Measurements from ENCODE around the gene RGMA. TPM values are rescaled to one million over a fixed set of nuclear protein-coding genes. Genes with fewer than 3 reads are reported as not detected.

RGMA gene
- polyA plus RNA-seq, 1 donor from 2014 or later, result 9.5 TPM

GRCh38 chr15:93007994-93008393 is 81.0 kb downstream of the RGMA start:
- peaks cover 42% of the 10 kb centered on the region for H3K36me3 ChIP-seq (ENCODE audit: insufficient read depth, low read length)

GRCh38 chr15:93005133-93005532 is 83.9 kb downstream of the RGMA start:
- Histone ChIP-seq H4K20me1 (ENCODE audit: insufficient read depth) (no peaks in the 10 kb centered on the region), H3K27me3 (ENCODE audit: insufficient read depth, low read depth, low read length) (no peaks in the 10 kb centered on the region)

More at GRCh38 chr15:93007994-93008393, 81.0 kb downstream of the RGMA start:
- no peaks in the 10 kb centered on the region for H3K27me3 ChIP-seq (ENCODE audit: insufficient read depth, low read depth, low read length)
- no peak overlapping the region for H3K27ac ChIP-seq (ENCODE audit: low read length)
- no peak overlapping the region for H3K4me3 ChIP-seq (ENCODE audit: low read length)
- H3K4me2 ChIP-seq (ENCODE audit: low read length), result no peak overlapping the region
- no peaks in the 10 kb centered on the region for H3K9me3 ChIP-seq (ENCODE audit: low read length)
- no peaks in the 10 kb centered on the region for H3K79me2 ChIP-seq (replicated peaks; ENCODE audit: insufficient read depth, low read length)
- no peaks in the 10 kb centered on the region for H4K20me1 ChIP-seq (ENCODE audit: insufficient read depth)
- TF ChIP-seq CTCF (IDR thresholded peaks at IDR 0.05; ENCODE audit: poor library complexity, severe bottlenecking) (no peak), SMC3 (conservative IDR thresholded peaks at IDR 0.05; ENCODE audit: poor library complexity) (no peak), EZH2 (IDR thresholded peaks at IDR 0.05; ENCODE audit: borderline replicate concordance, insufficient read depth, low read length, poor library complexity, severe bottlenecking) (no peak), TAF1 (IDR thresholded peaks at IDR 0.05; ENCODE audit: low read depth) (no peak), EP300 (conservative IDR thresholded peaks at IDR 0.05; ENCODE audit: poor library complexity, severe bottlenecking) (no peak), MXI1 (conservative IDR thresholded peaks at IDR 0.05; ENCODE audit: poor library complexity, severe bottlenecking) (no peak)
- no peaks in the 10 kb centered on the region for H3F3A ChIP-seq (ENCODE audit: insufficient read depth, low read length, poor library complexity, severe bottlenecking)
- H3K9ac ChIP-seq (ENCODE audit: low read length), result no peak overlapping the region
- H2AFZ ChIP-seq (ENCODE audit: low read depth, low read length), result no peak overlapping the region
- no peaks in the 10 kb centered on the region for H3K9me2 ChIP-seq (ENCODE audit: insufficient read depth, low read length)

More at GRCh38 chr15:93005133-93005532, 83.9 kb downstream of the RGMA start:
- no peak overlapping the region for H3K4me3 ChIP-seq (ENCODE audit: low read length)
- H3K27ac ChIP-seq (ENCODE audit: low read length), result no peak overlapping the region
- H3F3A ChIP-seq (ENCODE audit: insufficient read depth, low read length, poor library complexity, severe bottlenecking), result no peaks in the 10 kb centered on the region
- TF ChIP-seq EZH2 (IDR thresholded peaks at IDR 0.05; ENCODE audit: borderline replicate concordance, insufficient read depth, low read length, poor library complexity, severe bottlenecking) (no peak), MXI1 (conservative IDR thresholded peaks at IDR 0.05; ENCODE audit: poor library complexity, severe bottlenecking) (no peak), CTCF (IDR thresholded peaks at IDR 0.05; ENCODE audit: poor library complexity, severe bottlenecking) (no peak), SMC3 (conservative IDR thresholded peaks at IDR 0.05; ENCODE audit: poor library complexity) (no peak), RAD21 (conservative IDR thresholded peaks at IDR 0.05) (no peak), EP300 (conservative IDR thresholded peaks at IDR 0.05; ENCODE audit: poor library complexity, severe bottlenecking) (no peak), POLR2AphosphoS5 (IDR thresholded peaks at IDR 0.05) (no peak), TAF1 (IDR thresholded peaks at IDR 0.05; ENCODE audit: low read depth) (no peak), REST (IDR thresholded peaks at IDR 0.05; ENCODE audit: borderline replicate concordance) (no peak)
- H3K9me2 ChIP-seq (ENCODE audit: insufficient read depth, low read length), result no peaks in the 10 kb centered on the region
- no peak overlapping the region for H2AFZ ChIP-seq (ENCODE audit: low read depth, low read length)
- peaks cover 39% of the 10 kb centered on the region for H3K36me3 ChIP-seq (ENCODE audit: insufficient read depth, low read length)
- peaks cover 3% of the 10 kb centered on the region for H3K79me2 ChIP-seq (replicated peaks; ENCODE audit: insufficient read depth, low read length)
- H3K4me2 ChIP-seq (ENCODE audit: low read length), result no peak overlapping the region
- no peak overlapping the region for H3K9ac ChIP-seq (ENCODE audit: low read length)
- H3K9me3 ChIP-seq (ENCODE audit: low read length), result no peaks in the 10 kb centered on the region

All from neural cell (in vitro differentiated cells).